Stimulated activated CD8-positive, alpha-beta memory T cell treated with anti-CD3 and anti-CD28 coated beads, Interleukin-15, amount 100 ng/mL, for 1 hour (primary cell): ENCODE data around the gene METTL4.
A peak's percentile ranks its signal among the peaks of the same experiment; 100 is the strongest.

Source experiments
- DNase-seq: peaks from one replicate; pipeline ENCODE4 v3.0.0-alpha.2; 2020; ENCODE audit warnings: low read depth

Gene METTL4

GRCh38 chr18:2571200-2572170, at the start of gene METTL4, which contains the start of gene NDC80:
Gene METTL4, minus strand, starts transcription at chr18:2571505. Its CDS starts 4,289 bp downstream, at chr18:2567216.
Gene NDC80, plus strand, starts transcription at chr18:2571557. Its CDS starts 1,429 bp downstream, at chr18:2572986.
- DNase-seq = peak; percentile 70

GRCh38 chr18:2618009-2618408, 46.7 kb upstream of the METTL4 start:
- DNase-seq = no peak

GRCh38 chr18:2617401-2617998, 46.2 kb upstream of the METTL4 start:
- DNase-seq = no peak

- no peak for DNase-seq
These were observed 41.7 kb upstream of the METTL4 start for GRCh38 chr18:2612996-2613395.

GRCh38 chr18:2610549-2610948, 39.2 kb upstream of the METTL4 start:
- no peak for DNase-seq

GRCh38 chr18:2609604-2610003, 38.3 kb upstream of the METTL4 start:
- no peak for DNase-seq

GRCh38 chr18:2606335-2606734, 35.0 kb upstream of the METTL4 start:
- DNase-seq = no peak

GRCh38 chr18:2602844-2603243, 31.5 kb upstream of the METTL4 start:
- no peak for DNase-seq

- no peak for DNase-seq
These were observed 26.3 kb upstream of the METTL4 start for GRCh38 chr18:2597639-2598038.

GRCh38 chr18:2590303-2590702, 19.0 kb upstream of the METTL4 start:
- no peak for DNase-seq

GRCh38 chr18:2589345-2590068, 18.2 kb upstream of the METTL4 start:
- no peak for DNase-seq

- DNase-seq = no peak
These were observed 17.5 kb upstream of the METTL4 start for GRCh38 chr18:2588666-2589344.

GRCh38 chr18:2587788-2588187, 16.5 kb upstream of the METTL4 start:
- no peak for DNase-seq

GRCh38 chr18:2573408-2573807, 2.1 kb upstream of the METTL4 start:
- DNase-seq = no peak

- no peak for DNase-seq
These were observed 1.6 kb upstream of the METTL4 start for GRCh38 chr18:2572892-2573291.

- no peak for DNase-seq
These were observed 865 bp upstream of the METTL4 start for GRCh38 chr18:2572171-2572569.

- no peak for DNase-seq
These were observed 519 bp downstream of the METTL4 start for GRCh38 chr18:2570772-2571199.

GRCh38 chr18:2569338-2570207, 1.7 kb downstream of the METTL4 start:
- DNase-seq = no peak

GRCh38 chr18:2568605-2569004, 2.7 kb downstream of the METTL4 start:
- DNase-seq = no peak

GRCh38 chr18:2568129-2568528, 3.2 kb downstream of the METTL4 start:
- DNase-seq = no peak

- no peak for DNase-seq
These were observed 6.9 kb downstream of the METTL4 start for GRCh38 chr18:2564373-2564772.
